PC-3 (cell line): ENCODE data around the gene PKIG. TPM values are rescaled to one million over a fixed set of nuclear protein-coding genes. Genes with fewer than 3 reads are reported as not detected.

Source experiments
- ATAC-seq: fragments of 200-7000 bp; cut with Tn5 transposase; 2 replicates; pipeline ENCODE4 v1.9.1; 2020; ENCODE audit warnings: mild to moderate bottlenecking, moderate library complexity
- BruUV-seq: library from RNA; stranded (reverse); fragments of 400-500 nt; replicated peaks from 2 replicates; lab custom pipeline; 2021; lab: Mats Ljungman, UMichigan
- CTCF ChIA-PET: fragments of 300-600 bp; sonication (Branson Sonifier 250); formaldehyde crosslinking; loops from one replicate; lab custom pipeline; 2022; ENCODE audit warnings: antibody characterized with exemption; lab: Charles Lee
- POLR2A ChIA-PET: fragments of 300-600 bp; sonication (Branson Sonifier 250); formaldehyde crosslinking; loops from one replicate; lab custom pipeline; 2022; ENCODE audit warnings: antibody characterized with exemption; ENCODE audit not compliant: unreplicated experiment; lab: Charles Lee
- DNase-seq: peaks from one replicate; pipeline ENCODE4 v3.0.0-alpha.2; 2015
- H2AFZ ChIP-seq: fragments of 300-600 bp; sonication (generic); 2 replicates; pipeline ENCODE4 v1.6.0; 2016; ENCODE audit warnings: antibody characterized with exemption, low read length
- H3F3A ChIP-seq: fragments of 300-600 bp; sonication (generic); one replicate; pipeline ENCODE4 v1.6.0; 2017; ENCODE audit warnings: antibody characterized with exemption, low read length, control low read depth, mild to moderate bottlenecking; ENCODE audit not compliant: unreplicated experiment
- H3K27ac ChIP-seq: fragments of 300-600 bp; sonication (generic); 2 replicates; pipeline ENCODE4 v1.5.1; 2016; ENCODE audit warnings: mild to moderate bottlenecking, low read length
- H3K27me3 ChIP-seq: fragments of 300-600 bp; sonication (generic); 2 replicates; pipeline ENCODE4 v1.6.1; 2016; ENCODE audit warnings: low read length, mixed read lengths
- H3K36me3 ChIP-seq: fragments of 300-600 bp; sonication (generic); 2 replicates; pipeline ENCODE4 v1.6.1; 2016; ENCODE audit warnings: low read depth, mixed run types, low read length, mixed read lengths
- H3K4me1 ChIP-seq: fragments of 300-600 bp; sonication (generic); 2 replicates; pipeline ENCODE4 v1.5.1; 2016; ENCODE audit warnings: low read length; ENCODE audit not compliant: insufficient read depth
- H3K4me2 ChIP-seq: fragments of 300-600 bp; sonication (generic); 2 replicates; pipeline ENCODE4 v1.6.0; 2016; ENCODE audit warnings: low read length
- H3K4me3 ChIP-seq: fragments of 300-600 bp; sonication (generic); 2 replicates; pipeline ENCODE4 v1.5.1; 2016; ENCODE audit warnings: mild to moderate bottlenecking, low read length, mixed read lengths
- H3K79me2 ChIP-seq: fragments of 300-600 bp; sonication (generic); 2 replicates; pipeline ENCODE4 v1.6.1; 2017; ENCODE audit warnings: low read length, mixed read lengths
- H3K9ac ChIP-seq: fragments of 300-600 bp; sonication (generic); 2 replicates; pipeline ENCODE4 v1.6.0; 2016; ENCODE audit warnings: mild to moderate bottlenecking, low read length
- H3K9me2 ChIP-seq: fragments of 300-600 bp; sonication (generic); replicated peaks from 2 replicates; pipeline ENCODE4 v1.6.1; 2016; ENCODE audit warnings: mixed run types, low read length, mixed read lengths
- H3K9me3 ChIP-seq: fragments of 300-600 bp; sonication (generic); 2 replicates; pipeline ENCODE4 v1.6.1; 2016; ENCODE audit warnings: low read length, mixed read lengths
- H4K20me1 ChIP-seq: fragments of 300-600 bp; sonication (generic); 2 replicates; pipeline ENCODE4 v1.6.1; 2016; ENCODE audit warnings: low read length, mixed read lengths
- CTCF ChIP-seq: fragments of 300-600 bp; sonication (generic); conservative IDR thresholded peaks from 2 replicates; pipeline ENCODE4 v1.5.1; 2017; ENCODE audit warnings: antibody characterized with exemption, low read depth, mild to moderate bottlenecking, low read length
- EZH2 ChIP-seq: fragments of 300-600 bp; sonication (generic); IDR thresholded peaks from one replicate; pipeline ENCODE4 v1.6.1; 2017; ENCODE audit warnings: antibody characterized with exemption, mild to moderate bottlenecking, low read length; ENCODE audit not compliant: unreplicated experiment
- EZH2phosphoT487 ChIP-seq: fragments of 300-600 bp; sonication (generic); IDR thresholded peaks from 2 replicates; pipeline ENCODE4 v1.6.1; 2018; ENCODE audit warnings: mild to moderate bottlenecking, antibody characterized with exemption, low read length, borderline replicate concordance
- intact Hi-C: fragments of 100-400 bp; cut with micrococcal nuclease; formaldehyde crosslinking; loops from 2 replicates; pipeline ENCODE4 v1.9.0; 2023
- total RNA-seq: library from RNA; depleted of rRNA; stranded (reverse); fragments of >200 nt; gene quantifications from 2 replicates; pipeline ENCODE4 v1.2.3, GENCODE V29; 2014

Gene PKIG
- total RNA-seq, 1 experiment from 2014 or later: 47.5 TPM

- intact Hi-C loops: no loop called here
- no peaks in the 10 kb centered on the region for H3K9me3 ChIP-seq
- TF ChIP-seq EZH2phosphoT487 (no peak), CTCF (no peak), EZH2 (no peak)
- no peak overlapping the region for H2AFZ ChIP-seq
- no peak overlapping the region for H3K9ac ChIP-seq
- H3K79me2 ChIP-seq: no peaks in the 10 kb centered on the region
- no peak overlapping the region for H3K4me3 ChIP-seq
- no peaks in the 10 kb centered on the region for H3K27me3 ChIP-seq
- H3K27ac ChIP-seq: 0 out of 2 replicates have a peak overlapping the region, but pooled peaks have one; percentile 10
- no peaks in the 10 kb centered on the region for H3K36me3 ChIP-seq
- H4K20me1 ChIP-seq: no peaks in the 10 kb centered on the region
- ChIA-PET CTCF (no interaction called here), POLR2A (interaction anchor here (0.6 kb wide), 1 partner anchor 73 kb away, joined by 3 read pairs; no protein-coding TSS in a partner anchor)
- no TSS peak for BruUV-seq
- ATAC-seq (peak; percentile 44; the same call in 1 of the 2 replicates), DNase-seq (no peak)
- H3K9me2 ChIP-seq: no peaks in the 10 kb centered on the region
- H3K4me2 ChIP-seq: no peak overlapping the region
- peaks cover 21% of the 10 kb centered on the region for H3K4me1 ChIP-seq
- no peaks in the 10 kb centered on the region for H3F3A ChIP-seq
Observed at GRCh38 chr20:44601801-44602204, 19.4 kb downstream of the PKIG start.

GRCh38 chr20:44603327-44603726, 20.9 kb downstream of the PKIG start:
- Histone ChIP-seq H2AFZ (no peak overlapping the region), H3K9me2 (no peaks in the 10 kb centered on the region), H3K36me3 (no peaks in the 10 kb centered on the region), H3K4me1 (peaks cover 17% of the 10 kb centered on the region), H3F3A (no peaks in the 10 kb centered on the region), H3K27me3 (no peaks in the 10 kb centered on the region), H3K9ac (no peak overlapping the region), H3K4me3 (no peak overlapping the region), H3K9me3 (no peaks in the 10 kb centered on the region), H3K4me2 (no peak overlapping the region), H3K79me2 (no peaks in the 10 kb centered on the region), H3K27ac (no peak overlapping the region), H4K20me1 (no peaks in the 10 kb centered on the region)
- CTCF ChIA-PET: no interaction called here
- DNase-seq: no peak
- TF ChIP-seq EZH2 (no peak), CTCF (peak; percentile 43; the same call in 1 of the 2 replicates)
- BruUV-seq: no TSS peak
- POLR2A ChIA-PET: no interaction called here
- no peak for ATAC-seq
- intact Hi-C loops: no loop called here

GRCh38 chr20:44606725-44607441, 24.5 kb downstream of the PKIG start:
- CTCF ChIA-PET: no interaction called here
- no peak overlapping the region for H3K4me3 ChIP-seq
- ATAC-seq (no peak), DNase-seq (no peak)
- H4K20me1 ChIP-seq: no peaks in the 10 kb centered on the region
- H2AFZ ChIP-seq: no peak overlapping the region
- no peaks in the 10 kb centered on the region for H3K9me3 ChIP-seq
- intact Hi-C loops: no loop called here
- no peaks in the 10 kb centered on the region for H3F3A ChIP-seq
- H3K4me2 ChIP-seq: no peak overlapping the region
- H3K4me1 ChIP-seq: peaks cover 11% of the 10 kb centered on the region
- H3K36me3 ChIP-seq: no peaks in the 10 kb centered on the region
- no TSS peak for BruUV-seq
- H3K9me2 ChIP-seq: no peaks in the 10 kb centered on the region
- H3K27ac ChIP-seq: no peak overlapping the region
- TF ChIP-seq EZH2: no peak
- TF ChIP-seq CTCF: no peak
- no peak for TF ChIP-seq EZH2phosphoT487
- no peak overlapping the region for H3K9ac ChIP-seq
- POLR2A ChIA-PET: no interaction called here
- H3K27me3 ChIP-seq: no peaks in the 10 kb centered on the region
- no peaks in the 10 kb centered on the region for H3K79me2 ChIP-seq
